ENCODE results near the gene MYO1D.

MYO1D gene

GRCh38 chr17:32819035-32819434 lies 57.9 kb downstream of the MYO1D start:
- TF ChIP-seq CTCF (IDR thresholded peaks at IDR 0.05) = no peak

GRCh38 chr17:32815460-32815859 lies 61.5 kb downstream of the MYO1D start:
- no peak for TF ChIP-seq CTCF (IDR thresholded peaks at IDR 0.05)

GRCh38 chr17:32814836-32815235 lies 62.1 kb downstream of the MYO1D start:
- no peak for TF ChIP-seq CTCF (IDR thresholded peaks at IDR 0.05)

GRCh38 chr17:32813021-32813420 lies 63.9 kb downstream of the MYO1D start:
- no peak for TF ChIP-seq CTCF (IDR thresholded peaks at IDR 0.05)

- no peak for TF ChIP-seq CTCF (IDR thresholded peaks at IDR 0.05)
These were observed 66.2 kb downstream of the MYO1D start for GRCh38 chr17:32810690-32811089.

GRCh38 chr17:32807577-32807976 lies 69.3 kb downstream of the MYO1D start:
- TF ChIP-seq CTCF (IDR thresholded peaks at IDR 0.05) = no peak

- no peak for TF ChIP-seq CTCF (IDR thresholded peaks at IDR 0.05)
These were observed 70.3 kb downstream of the MYO1D start for GRCh38 chr17:32806646-32807045.
